Hepatocyte (in vitro differentiated cells): ENCODE results near the gene DNAJB1. TPM values are rescaled to one million over a fixed set of nuclear protein-coding genes. Genes with fewer than 3 reads are reported as not detected.

ENCODE experiments used
- DNase-seq: peaks from one replicate; pipeline ENCODE4 v3.0.0-alpha.2; 2016; ENCODE audit warnings: low spot score
- H2AFZ ChIP-seq: fragments of 200-600 bp; sonication (generic); 2 replicates; pipeline ENCODE4 v1.6.0; 2016; ENCODE audit warnings: antibody characterized with exemption, mild to moderate bottlenecking
- H3K27ac ChIP-seq: fragments of 200-600 bp; sonication (generic); 2 replicates; pipeline ENCODE4 v1.5.1; 2016; ENCODE audit warnings: mild to moderate bottlenecking
- H3K27me3 ChIP-seq: fragments of 200-600 bp; sonication (generic); 2 replicates; pipeline ENCODE4 v1.6.1; 2016
- H3K36me3 ChIP-seq: fragments of 200-600 bp; sonication (generic); replicated peaks from 2 replicates; pipeline ENCODE4 v1.5.1; 2016; ENCODE audit warnings: low read depth; ENCODE audit not compliant: insufficient read depth
- H3K4me1 ChIP-seq: fragments of 200-600 bp; sonication (generic); 2 replicates; pipeline ENCODE4 v1.5.1; 2016; ENCODE audit warnings: mild to moderate bottlenecking, moderate library complexity; ENCODE audit not compliant: insufficient read depth
- H3K4me2 ChIP-seq: fragments of 200-600 bp; sonication (generic); 2 replicates; pipeline ENCODE4 v1.6.0; 2016
- H3K4me3 ChIP-seq: fragments of 200-600 bp; sonication (generic); 2 replicates; pipeline ENCODE4 v1.5.1; 2016; ENCODE audit warnings: mild to moderate bottlenecking
- H3K79me2 ChIP-seq: fragments of 200-600 bp; sonication (generic); 2 replicates; pipeline ENCODE4 v1.6.0; 2017; ENCODE audit warnings: mild to moderate bottlenecking
- H3K9me2 ChIP-seq: fragments of 200-600 bp; sonication (generic); replicated peaks from 2 replicates; pipeline ENCODE4 v1.6.0; 2017; ENCODE audit warnings: mild to moderate bottlenecking; ENCODE audit not compliant: insufficient read depth
- H3K9me3 ChIP-seq: fragments of 200-600 bp; sonication (generic); 2 replicates; pipeline ENCODE4 v1.5.1; 2016; ENCODE audit warnings: low read depth, mild to moderate bottlenecking
- H4K20me1 ChIP-seq: fragments of 200-600 bp; sonication (generic); 2 replicates; pipeline ENCODE4 v1.6.0; 2016; ENCODE audit warnings: mild to moderate bottlenecking; ENCODE audit not compliant: insufficient read depth, poor library complexity, severe bottlenecking
- EZH2 ChIP-seq: fragments of 200-600 bp; sonication (generic); IDR thresholded peaks from 2 replicates; pipeline ENCODE4 v1.6.1; 2016; ENCODE audit warnings: antibody characterized with exemption, mild to moderate bottlenecking, borderline replicate concordance
- EZH2phosphoT487 ChIP-seq: fragments of 200-600 bp; sonication (generic); IDR thresholded peaks from one replicate; pipeline ENCODE4 v1.6.1; 2018; ENCODE audit warnings: antibody characterized with exemption, mild to moderate bottlenecking, low read depth, moderate library complexity; ENCODE audit not compliant: unreplicated experiment, severe bottlenecking
- WGBS: methylation state at CpG from one replicate; pipeline ENCODE4 v1.1.6; 2016; ENCODE audit warnings: low lambda C conversion rate; ENCODE audit errors: missing lambda C conversion rate; 5-methylcytosine and 5-hydroxymethylcytosine counted together
- polyA plus RNA-seq: library from polyadenylated mRNA; unstranded; fragments of >200 nt; fragmentation: Nextera tagmentation; extraction: Ambion mirVana; gene quantifications from 2 replicates; pipeline ENCODE4 v1.2.1, GENCODE V29; 2016
- total RNA-seq: library from RNA; depleted of rRNA; stranded (reverse); fragments of >200 nt; gene quantifications from 2 replicates; pipeline ENCODE4 v1.2.3, GENCODE V29; 2014
- TF ChIP-seq, protein P1 (sequence below): fragments of 200-600 bp; sonication (generic); IDR thresholded peaks from 2 replicates; pipeline ENCODE4 v1.5.1; 2016; ENCODE audit warnings: antibody characterized with exemption, mild to moderate bottlenecking; ENCODE audit not compliant: poor library complexity

Gene DNAJB1
- total RNA-seq (104 and 112 TPM in 2 replicates), polyA plus RNA-seq (179 and 185 TPM in 2 replicates)

DNA sequence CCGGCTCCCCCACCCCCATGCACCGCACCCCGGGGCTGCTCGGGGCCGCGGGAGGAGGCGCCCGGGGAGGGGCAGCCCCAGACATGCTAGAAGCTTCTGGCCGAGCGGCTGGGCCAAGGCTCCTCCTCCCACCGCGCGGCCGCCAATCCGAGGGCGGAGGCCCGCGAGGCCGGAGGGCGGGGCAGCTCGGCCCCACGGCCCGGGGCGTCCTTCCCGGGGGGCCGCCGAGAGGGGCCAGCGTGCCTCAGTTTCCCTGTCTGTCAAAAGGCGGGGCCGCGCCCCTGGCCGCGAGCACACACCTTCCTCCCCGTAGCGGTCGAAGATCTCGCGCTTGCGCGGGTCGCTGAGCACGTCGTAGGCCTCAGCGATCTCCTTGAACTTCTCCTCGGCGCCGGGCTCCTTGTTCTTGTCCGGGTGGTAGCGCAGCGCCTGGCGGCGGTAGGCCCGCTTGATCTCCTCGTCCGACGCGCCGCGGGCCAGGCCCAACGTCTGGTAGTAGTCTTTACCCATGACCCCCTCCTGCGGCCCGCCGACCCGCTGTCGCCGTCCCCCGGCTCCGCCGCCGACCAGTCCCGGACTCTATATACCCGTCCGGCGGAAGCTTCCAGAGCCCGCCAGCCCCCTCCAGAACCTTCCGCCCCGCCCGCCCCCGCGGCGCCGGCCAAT lies at the start of gene DNAJB1:
Gene DNAJB1 (minus strand): TSS at position 558 of the 666 bp plus-strand sequence. CDS start 48 bp downstream, at position 510.
- Histone ChIP-seq H3K4me1 (peaks cover 27% of the 10 kb centered on the region), H3K9me3 (no peaks in the 10 kb centered on the region), H3K27me3 (no peaks in the 10 kb centered on the region), H4K20me1 (peaks cover 38% of the 10 kb centered on the region), H2AFZ (peak within 1 kb of the TSS; percentile 45), H3K27ac (peak within 1 kb of the TSS; percentile 99), H3K4me2 (peak within 1 kb of the TSS; percentile 96), H3K36me3 (peaks cover 6% of the 10 kb centered on the region), H3K79me2 (peaks cover 39% of the 10 kb centered on the region), H3K4me3 (peak within 1 kb of the TSS; percentile 93), H3K9me2 (no peaks in the 10 kb centered on the region)
- no peak for TF ChIP-seq EZH2phosphoT487
- no peak for TF ChIP-seq EZH2
- TF ChIP-seq, protein P1, sequence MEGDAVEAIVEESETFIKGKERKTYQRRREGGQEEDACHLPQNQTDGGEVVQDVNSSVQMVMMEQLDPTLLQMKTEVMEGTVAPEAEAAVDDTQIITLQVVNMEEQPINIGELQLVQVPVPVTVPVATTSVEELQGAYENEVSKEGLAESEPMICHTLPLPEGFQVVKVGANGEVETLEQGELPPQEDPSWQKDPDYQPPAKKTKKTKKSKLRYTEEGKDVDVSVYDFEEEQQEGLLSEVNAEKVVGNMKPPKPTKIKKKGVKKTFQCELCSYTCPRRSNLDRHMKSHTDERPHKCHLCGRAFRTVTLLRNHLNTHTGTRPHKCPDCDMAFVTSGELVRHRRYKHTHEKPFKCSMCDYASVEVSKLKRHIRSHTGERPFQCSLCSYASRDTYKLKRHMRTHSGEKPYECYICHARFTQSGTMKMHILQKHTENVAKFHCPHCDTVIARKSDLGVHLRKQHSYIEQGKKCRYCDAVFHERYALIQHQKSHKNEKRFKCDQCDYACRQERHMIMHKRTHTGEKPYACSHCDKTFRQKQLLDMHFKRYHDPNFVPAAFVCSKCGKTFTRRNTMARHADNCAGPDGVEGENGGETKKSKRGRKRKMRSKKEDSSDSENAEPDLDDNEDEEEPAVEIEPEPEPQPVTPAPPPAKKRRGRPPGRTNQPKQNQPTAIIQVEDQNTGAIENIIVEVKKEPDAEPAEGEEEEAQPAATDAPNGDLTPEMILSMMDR, result no peak
- peak; percentile 92 for DNase-seq
- WGBS, result 1% methylated on average over 27 of the region's 82 CpGs

DNA sequence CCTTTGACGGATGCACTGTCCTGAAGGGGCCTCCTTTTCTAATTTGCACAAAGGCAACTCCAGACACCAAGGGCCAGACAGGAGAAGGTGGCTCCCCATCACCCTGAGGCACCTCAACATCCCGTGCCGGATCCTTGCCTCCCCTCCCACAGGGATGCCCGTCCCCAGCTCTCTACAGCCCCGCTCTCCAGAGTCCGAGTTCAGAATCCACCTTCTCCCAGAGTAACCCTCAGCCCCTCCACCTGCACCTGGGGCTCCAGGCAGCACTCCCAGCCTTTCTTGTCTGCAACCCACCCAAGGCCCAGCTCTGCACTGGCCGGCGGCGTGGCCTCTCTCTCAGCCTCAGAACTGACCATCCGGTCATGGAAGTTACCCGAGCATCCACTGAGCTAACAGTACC lies 48.9 kb upstream of the DNAJB1 start:
- Histone ChIP-seq H3K9me2 (no peaks in the 10 kb centered on the region), H3K4me2 (no peak overlapping the region), H3K36me3 (no peaks in the 10 kb centered on the region), H3K79me2 (peaks cover 32% of the 10 kb centered on the region), H3K4me3 (no peak overlapping the region), H4K20me1 (peaks cover 3% of the 10 kb centered on the region), H3K4me1 (peaks cover 6% of the 10 kb centered on the region), H3K27ac (no peak overlapping the region), H2AFZ (no peak overlapping the region), H3K27me3 (no peaks in the 10 kb centered on the region), H3K9me3 (no peaks in the 10 kb centered on the region)
- no peak for DNase-seq
- WGBS, result 93% methylated on average over 11 of the region's 11 CpGs
- no peak for TF ChIP-seq EZH2phosphoT487
- TF ChIP-seq EZH2, result no peak
- TF ChIP-seq, protein P1, result no peak

DNA sequence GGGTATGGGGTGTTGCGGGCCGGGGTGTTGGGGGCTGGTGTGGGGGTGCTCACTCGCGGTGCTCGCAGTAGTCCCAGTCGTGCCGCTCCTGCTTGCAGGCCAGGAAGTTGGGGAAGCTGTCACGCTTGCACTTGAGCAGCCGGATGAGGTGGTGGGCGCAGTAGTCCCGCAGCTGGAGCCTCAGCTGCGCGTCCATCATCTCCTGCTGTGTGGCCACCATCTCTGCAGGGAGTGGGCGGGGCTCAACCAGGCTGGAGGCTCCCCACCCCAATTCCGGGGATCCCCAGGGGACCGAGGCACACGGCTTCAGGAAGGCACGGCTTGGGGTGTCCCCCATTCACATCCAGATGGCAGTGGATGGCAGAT lies 48.5 kb upstream of the DNAJB1 start:
- peaks cover 31% of the 10 kb centered on the region for H3K79me2 ChIP-seq
- no peak overlapping the region for H2AFZ ChIP-seq
- H3K36me3 ChIP-seq, result no peaks in the 10 kb centered on the region
- DNase-seq, result no peak
- H3K4me3 ChIP-seq, result no peak overlapping the region
- H3K4me2 ChIP-seq, result no peak overlapping the region
- TF ChIP-seq EZH2phosphoT487 (no peak), EZH2 (no peak)
- TF ChIP-seq, protein P1, result no peak
- H3K27me3 ChIP-seq, result no peaks in the 10 kb centered on the region
- peaks cover 6% of the 10 kb centered on the region for H3K4me1 ChIP-seq
- no peaks in the 10 kb centered on the region for H3K9me3 ChIP-seq
- H3K9me2 ChIP-seq, result no peaks in the 10 kb centered on the region
- 97% methylated on average over 14 of the region's 18 CpGs for WGBS
- no peak overlapping the region for H3K27ac ChIP-seq
- H4K20me1 ChIP-seq, result peaks cover 3% of the 10 kb centered on the region
